Spleen (tissue), 11 donors: ENCODE measurements around the gene ZBTB7A. TPM values are rescaled to one million over a fixed set of nuclear protein-coding genes. Genes with fewer than 3 reads are reported as not detected.

ENCODE experiments used
- DNase-seq: peaks from one replicate; pipeline ENCODE4 v3.0.0-alpha.2; 2020
- H3K27ac ChIP-seq, 8 donors: fragments of 200-600 bp; sonication (generic) in 7 of 8; 1 replicate in 4 of 8; 2 replicates in 4 of 8; pipeline versions ENCODE4 v1.5.0 to v1.8.0; 2016 to 2021; ENCODE audit warnings: inconsistent platforms in 4 of 8, mild to moderate bottlenecking in 4 of 8, moderate library complexity in 1 of 8
- H3K27me3 ChIP-seq, 7 donors: fragments of 200-600 bp; sonication (generic) in 6 of 7; replicated peaks in 1 of 7; 1 replicate in 4 of 7; 2 replicates in 3 of 7; pipeline versions ENCODE4 v1.5.0 to v1.8.0; 2016 to 2021; ENCODE audit warnings: inconsistent platforms in 3 of 7, mild to moderate bottlenecking in 1 of 7
- H3K36me3 ChIP-seq, 6 donors: fragments of 200-600 bp; sonication (generic) in 5 of 6; 1 replicate in 4 of 6; 2 replicates in 2 of 6; pipeline versions ENCODE4 v1.5.0 to v1.8.0; 2016 to 2021; ENCODE audit warnings: inconsistent platforms in 2 of 6
- H3K4me1 ChIP-seq, 6 donors: fragments of 200-600 bp; sonication (generic) in 5 of 6; 1 replicate in 3 of 6; 2 replicates in 3 of 6; pipeline versions ENCODE4 v1.5.0 to v1.8.0; 2016 to 2021; ENCODE audit warnings: inconsistent platforms in 3 of 6
- H3K4me3 ChIP-seq, 8 donors: fragments of 200-600 bp; sonication (generic) in 7 of 8; 1 replicate in 4 of 8; 2 replicates in 4 of 8; pipeline versions ENCODE4 v1.5.0 to v1.8.0; 2016 to 2021; ENCODE audit warnings: inconsistent platforms in 4 of 8, mild to moderate bottlenecking in 4 of 8, moderate library complexity in 2 of 8
- H3K9me3 ChIP-seq, 8 donors: fragments of 200-600 bp; sonication (generic) in 7 of 8; 1 replicate in 4 of 8; 2 replicates in 4 of 8; pipeline versions ENCODE4 v1.5.0 to v1.8.0; 2016 to 2021; ENCODE audit warnings: inconsistent platforms in 4 of 8
- POLR2A ChIP-seq, 3 donors: fragments of 450-650 bp; IDR thresholded peaks; one replicate each; pipeline ENCODE4 v1.5.1; 2017; ENCODE audit warnings: antibody characterized with exemption in 3 of 3, mild to moderate bottlenecking in 1 of 3
- POLR2AphosphoS5 ChIP-seq, 3 donors: sonication (generic); formaldehyde crosslinking; IDR thresholded peaks; one replicate each; pipeline ENCODE4 v1.5.1; 2017; ENCODE audit warnings: antibody characterized with exemption in 3 of 3
- WGBS, 5 donors: extraction: QIAGEN DNeasy Blood & Tissue Kit in 3 of 5; methylation state at CpG; one replicate each; pipeline versions ENCODE4 v1.1.5 to v1.1.7; 2013 to 2018; 5-methylcytosine and 5-hydroxymethylcytosine counted together
- intact Hi-C: fragments of 100-400 bp; cut with DNase I; formaldehyde crosslinking; loops from one replicate; pipeline ENCODE4 v1.15.0; 2023; ENCODE audit warnings: low total_unique reads
- polyA plus RNA-seq, 3 donors: library from polyadenylated mRNA; stranded (reverse); fragments of 200-250 nt; gene quantifications; one replicate each; pipeline ENCODE4 v1.2.1, GENCODE V29; 2013
- total RNA-seq, 7 donors: library from RNA; depleted of rRNA in 3 of 7; stranded (reverse); fragments of >200 nt in 3 of 7; fragmentation: NEBNext Ultra II Directional in 4 of 7; extraction: Animal tissue kit (Norgen Biotek cat#: 25700) in 4 of 7; gene quantifications; one replicate each; pipeline versions ENCODE4 v1.1.0 to v1.2.1, GENCODE V29; 2016 to 2021
- TF ChIP-seq, protein P1 (sequence below), 11 experiments: fragments of 200-600 bp in 7 of 11; fragments of 450-650 bp in 4 of 11; sonication (generic) in 4 of 11; IDR thresholded peaks in 8 of 11; conservative IDR thresholded peaks in 3 of 11; 1 replicate in 7 of 11; 2 replicates in 4 of 11; pipeline versions ENCODE4 v1.4.0 to v1.8.0; 2016 to 2021; ENCODE audit warnings: antibody characterized with exemption in 11 of 11, inconsistent platforms in 4 of 11, mild to moderate bottlenecking in 1 of 11
- donor health status: healthy with polysubstance abuse.
- donor health status: DM: no; HTN: no; CAD: no; lungs with moderate emphysema.
- donor health status: DM: no; HTN: no; CAD: no.
- donor health status: Bipolar disorder and iron deficiency.
- donor health status: healthy.
- donor health status: DM: no; HTN: no; CAD: no.
- donor health status: DM: yes; HTN: yes; CAD: no.

ZBTB7A gene
- total and polyA plus RNA-seq, 10 donors: 4.0 to 68.1 (median 50.8) TPM

DNA sequence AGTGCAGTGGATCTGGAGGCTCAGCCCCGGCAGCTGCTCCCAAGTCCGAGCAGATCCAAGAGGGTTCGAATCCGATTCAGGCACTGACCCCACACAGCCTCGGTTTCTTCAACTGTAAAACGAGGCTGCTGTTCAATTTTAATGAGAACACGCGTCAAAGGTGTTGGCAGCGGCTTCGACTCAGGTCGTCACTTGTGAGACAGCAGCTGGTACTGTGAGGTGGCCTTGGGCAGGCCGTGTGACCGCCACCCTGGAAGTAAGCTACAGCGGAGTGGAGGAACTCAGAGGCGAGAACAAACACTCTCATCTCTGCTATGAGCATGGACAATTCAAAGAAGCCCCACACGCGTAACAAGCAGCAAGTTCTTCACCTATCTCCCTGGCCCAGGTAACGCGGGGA lies 47.5 kb upstream of the ZBTB7A start:
- intact Hi-C loops: loop anchor here (10.0 kb wide), 1 partner anchor 49 kb away; the partner anchor contains the start of gene ZBTB7A
- WGBS, 5 donors: 87 to 93% (median 89%) methylated on average over 19 of the region's 19 CpGs
- no peaks in the 10 kb centered on the region for H3K27me3 ChIP-seq
- H3K27ac ChIP-seq: peak overlapping the region in 6 of 8 donors; percentile 59 to 90 (median 82)
- DNase-seq: no peak
- H3K9me3 ChIP-seq: no peaks in the 10 kb centered on the region
- TF ChIP-seq POLR2AphosphoS5 (IDR thresholded peaks at IDR 0.05) (no peak), POLR2A (IDR thresholded peaks at IDR 0.05) (no peak)
- TF ChIP-seq, protein P1, sequence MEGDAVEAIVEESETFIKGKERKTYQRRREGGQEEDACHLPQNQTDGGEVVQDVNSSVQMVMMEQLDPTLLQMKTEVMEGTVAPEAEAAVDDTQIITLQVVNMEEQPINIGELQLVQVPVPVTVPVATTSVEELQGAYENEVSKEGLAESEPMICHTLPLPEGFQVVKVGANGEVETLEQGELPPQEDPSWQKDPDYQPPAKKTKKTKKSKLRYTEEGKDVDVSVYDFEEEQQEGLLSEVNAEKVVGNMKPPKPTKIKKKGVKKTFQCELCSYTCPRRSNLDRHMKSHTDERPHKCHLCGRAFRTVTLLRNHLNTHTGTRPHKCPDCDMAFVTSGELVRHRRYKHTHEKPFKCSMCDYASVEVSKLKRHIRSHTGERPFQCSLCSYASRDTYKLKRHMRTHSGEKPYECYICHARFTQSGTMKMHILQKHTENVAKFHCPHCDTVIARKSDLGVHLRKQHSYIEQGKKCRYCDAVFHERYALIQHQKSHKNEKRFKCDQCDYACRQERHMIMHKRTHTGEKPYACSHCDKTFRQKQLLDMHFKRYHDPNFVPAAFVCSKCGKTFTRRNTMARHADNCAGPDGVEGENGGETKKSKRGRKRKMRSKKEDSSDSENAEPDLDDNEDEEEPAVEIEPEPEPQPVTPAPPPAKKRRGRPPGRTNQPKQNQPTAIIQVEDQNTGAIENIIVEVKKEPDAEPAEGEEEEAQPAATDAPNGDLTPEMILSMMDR (IDR thresholded peaks at IDR 0.05 in 8 of 11, conservative IDR thresholded peaks at IDR 0.05 in 3 of 11): no peak
- H3K4me3 ChIP-seq: no peak overlapping the region
- H3K4me1 ChIP-seq: peaks cover 16 to 90% (median 40%) of the 10 kb centered on the region in 6 donors
- peaks cover 0 to 99% (median 65%) of the 10 kb centered on the region in 6 donors for H3K36me3 ChIP-seq

DNA sequence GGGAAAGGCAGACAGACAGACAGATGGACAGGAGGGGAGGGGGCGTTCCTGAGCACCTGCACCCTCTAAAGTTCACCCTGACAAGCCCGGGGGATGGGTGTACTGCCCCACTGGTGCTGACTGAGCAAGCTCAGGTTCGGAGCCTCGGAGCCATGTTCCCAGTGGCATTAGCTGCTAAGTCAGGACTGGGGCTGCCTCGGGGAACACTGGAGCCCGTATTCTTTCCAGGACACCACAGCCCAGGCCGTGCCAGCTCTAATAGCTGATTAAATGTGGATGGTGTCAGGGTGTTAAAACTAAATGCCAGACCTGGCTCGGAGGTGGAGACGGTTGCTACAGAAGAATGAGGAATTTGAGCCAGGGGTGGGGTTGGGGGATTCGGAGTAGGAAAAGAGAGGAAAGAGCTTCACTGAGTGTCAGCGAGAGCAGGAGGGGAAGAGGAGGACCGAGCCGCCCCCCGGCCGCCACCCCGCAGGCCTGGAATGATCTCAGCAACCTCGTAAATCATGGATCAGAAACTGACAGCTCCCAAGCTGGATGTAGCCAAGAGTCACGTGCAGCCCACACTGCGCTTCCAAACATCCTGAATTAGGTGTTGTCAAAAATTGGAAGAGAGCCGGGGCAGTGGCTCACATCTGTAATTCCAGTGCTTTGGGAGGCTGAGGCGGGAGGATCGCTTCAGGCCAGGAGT lies 46.8 kb upstream of the ZBTB7A start:
- H3K4me1 ChIP-seq: peaks cover 16 to 91% (median 43%) of the 10 kb centered on the region in 6 donors
- no peaks in the 10 kb centered on the region for H3K9me3 ChIP-seq
- peaks cover 0 to 100% (median 65%) of the 10 kb centered on the region in 6 donors for H3K36me3 ChIP-seq
- TF ChIP-seq POLR2A (IDR thresholded peaks at IDR 0.05): no peak
- no peak for TF ChIP-seq POLR2AphosphoS5 (IDR thresholded peaks at IDR 0.05)
- TF ChIP-seq, protein P1 (IDR thresholded peaks at IDR 0.05 in 8 of 11, conservative IDR thresholded peaks at IDR 0.05 in 3 of 11): no peak
- 91 to 94% (median 92%) methylated on average over 20 to 22 of the region's 22 CpGs for WGBS, 5 donors
- no peak overlapping the region for H3K27ac ChIP-seq
- H3K27me3 ChIP-seq: no peaks in the 10 kb centered on the region
- intact Hi-C loops: loop anchor here (10.0 kb wide), 1 partner anchor 49 kb away; the partner anchor contains the start of gene ZBTB7A
- no peak overlapping the region for H3K4me3 ChIP-seq
- DNase-seq: no peak

DNA sequence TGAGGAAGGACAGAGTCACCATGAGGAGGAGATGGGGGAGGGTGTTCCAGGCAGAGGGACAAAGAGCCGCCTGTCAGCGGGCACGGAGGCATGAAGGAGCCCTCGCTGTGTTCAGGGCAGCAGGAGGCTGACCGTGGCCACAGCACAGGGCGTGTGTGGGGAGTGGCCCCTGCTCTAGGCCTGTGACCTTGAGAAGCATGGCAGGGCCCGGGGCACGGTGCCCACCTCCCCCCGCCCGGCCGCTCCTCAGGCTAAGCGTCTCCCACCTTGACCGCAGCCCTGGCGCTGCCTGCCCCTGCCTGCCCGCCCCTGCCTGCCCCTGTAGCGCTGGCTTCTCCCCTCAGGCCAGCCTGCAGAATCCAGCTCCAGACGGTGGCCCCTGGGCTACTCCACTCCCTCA lies 45.7 kb upstream of the ZBTB7A start:
- H3K27ac ChIP-seq: peak overlapping the region in 1 of 8 donors; percentile 38
- WGBS, 5 donors: 91 to 94% (median 93%) methylated on average over 14 to 17 of the region's 17 CpGs
- no peak for DNase-seq
- TF ChIP-seq, protein P1 (IDR thresholded peaks at IDR 0.05 in 8 of 11, conservative IDR thresholded peaks at IDR 0.05 in 3 of 11): no peak
- TF ChIP-seq POLR2AphosphoS5 (IDR thresholded peaks at IDR 0.05): peak in 2 of 3 donors; percentile 23 to 52
- no peaks in the 10 kb centered on the region for H3K9me3 ChIP-seq
- H3K36me3 ChIP-seq: peaks cover 0 to 100% (median 60%) of the 10 kb centered on the region in 6 donors
- intact Hi-C loops: loop anchor here (10.0 kb wide), 1 partner anchor 48 kb away; the partner anchor contains the start of gene ZBTB7A
- H3K4me1 ChIP-seq: peaks cover 16 to 93% (median 50%) of the 10 kb centered on the region in 6 donors
- H3K27me3 ChIP-seq: no peaks in the 10 kb centered on the region
- H3K4me3 ChIP-seq: no peak overlapping the region

DNA sequence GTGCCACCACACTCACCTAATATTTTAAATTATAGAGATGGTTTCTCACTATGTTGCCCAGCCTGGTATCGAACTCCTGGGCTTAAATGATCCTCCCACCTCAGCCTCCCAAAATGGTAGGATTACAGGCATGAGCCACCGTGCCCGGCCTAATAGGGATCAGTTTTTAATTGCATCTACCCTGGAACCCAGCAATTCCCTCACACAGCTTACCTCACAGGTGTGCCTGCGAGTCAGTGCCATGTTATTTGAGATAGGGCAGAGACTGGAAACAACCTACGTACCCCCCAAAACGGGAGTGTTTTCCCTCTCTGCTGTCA lies 42.9 kb upstream of the ZBTB7A start:
- no peak for DNase-seq
- Histone ChIP-seq H3K36me3 (peaks cover 0 to 100% (median 51%) of the 10 kb centered on the region in 6 donors), H3K4me3 (peak overlapping the region in 1 of 8 donors; percentile 24), H3K4me1 (peaks cover 8 to 88% (median 39%) of the 10 kb centered on the region in 6 donors), H3K27ac (peak overlapping the region; percentile 37 to 92 (median 84)), H3K9me3 (no peaks in the 10 kb centered on the region), H3K27me3 (no peaks in the 10 kb centered on the region)
- TF ChIP-seq POLR2AphosphoS5 (IDR thresholded peaks at IDR 0.05) (no peak), POLR2A (IDR thresholded peaks at IDR 0.05) (no peak)
- TF ChIP-seq, protein P1 (IDR thresholded peaks at IDR 0.05 in 8 of 11, conservative IDR thresholded peaks at IDR 0.05 in 3 of 11): no peak
- 84 to 94% (median 87%) methylated on average over 6 of the region's 6 CpGs for WGBS, 5 donors
- intact Hi-C loops: no loop called here
